ENCODE results near the gene PTCD2.
"Not testable (repeated sequence)": the region's sequence is repeated elsewhere in the genome, so short reads cannot be mapped to it uniquely, and the experiment has no call there.

Gene PTCD2

GRCh38 chr5:72295539-72295938, 24.6 kb upstream of the PTCD2 start:
- no peak for TF ChIP-seq CTCF (conservative IDR thresholded peaks at IDR 0.05; ENCODE audit: low read depth, low read length)
- no peak overlapping the region for H3K4me3 ChIP-seq (ENCODE audit: low read depth, low read length)
- no peak for DNase-seq (ENCODE audit: low read depth)

GRCh38 chr5:72296256-72296655, 23.9 kb upstream of the PTCD2 start:
- TF ChIP-seq CTCF (conservative IDR thresholded peaks at IDR 0.05; ENCODE audit: low read depth, low read length): no peak
- DNase-seq (ENCODE audit: low read depth): no peak
- H3K4me3 ChIP-seq (ENCODE audit: low read depth, low read length): no peak overlapping the region

GRCh38 chr5:72298136-72298535, 22.0 kb upstream of the PTCD2 start:
- not testable (repeated sequence) for H3K4me3 ChIP-seq (ENCODE audit: low read depth, low read length); DNase-seq (ENCODE audit: low read depth)

- no peak overlapping the region for H3K4me3 ChIP-seq (ENCODE audit: low read depth, low read length)
- no peak for TF ChIP-seq CTCF (conservative IDR thresholded peaks at IDR 0.05; ENCODE audit: low read depth, low read length)
- no peak for DNase-seq (ENCODE audit: low read depth)
Measured at GRCh38 chr5:72298711-72299110, 21.5 kb upstream of the PTCD2 start.

GRCh38 chr5:72300590-72301339, 19.4 kb upstream of the PTCD2 start:
- H3K4me3 ChIP-seq (ENCODE audit: low read depth, low read length): no peak overlapping the region
- no peak for TF ChIP-seq CTCF (conservative IDR thresholded peaks at IDR 0.05; ENCODE audit: low read depth, low read length)
- DNase-seq (ENCODE audit: low read depth): no peak

GRCh38 chr5:72301557-72301956, 18.6 kb upstream of the PTCD2 start:
- no peak for DNase-seq (ENCODE audit: low read depth)
- no peak for TF ChIP-seq CTCF (conservative IDR thresholded peaks at IDR 0.05; ENCODE audit: low read depth, low read length)

GRCh38 chr5:72302171-72302570, 18.0 kb upstream of the PTCD2 start:
- no peak overlapping the region for H3K4me3 ChIP-seq (ENCODE audit: low read depth, low read length)
- DNase-seq (ENCODE audit: low read depth): no peak
- no peak for TF ChIP-seq CTCF (conservative IDR thresholded peaks at IDR 0.05; ENCODE audit: low read depth, low read length)

More at GRCh38 chr5:72301557-72301956, 18.6 kb upstream of the PTCD2 start:
- H3K4me3 ChIP-seq (ENCODE audit: low read depth, low read length): no peak overlapping the region

Data from choroid plexus epithelial cell (primary cell).